Tibial artery (tissue), 4 donors: ENCODE measurements around the gene SAA1.
"Not testable (repeated sequence)": the region's sequence is repeated elsewhere in the genome, so short reads cannot be mapped to it uniquely, and the experiment has no call there.

Source experiments
- DNase-seq, 2 donors: peaks; one replicate each; pipeline ENCODE4 v3.0.0-alpha.2; 2019
- H3K27ac ChIP-seq, 2 donors: fragments of 200-600 bp; sonication (generic) in 1 of 2; 1 replicate in 1 of 2; 2 replicates in 1 of 2; pipeline ENCODE4 v1.5.1; 2018 to 2019; ENCODE audit warnings: mild to moderate bottlenecking in 1 of 2
- H3K27me3 ChIP-seq, 2 donors: fragments of 200-600 bp; sonication (generic) in 1 of 2; one replicate each; pipeline versions ENCODE4 v1.5.1 to v1.6.0; 2016 to 2019
- H3K36me3 ChIP-seq, 3 donors: fragments of 200-600 bp; sonication (generic) in 2 of 3; one replicate each; pipeline ENCODE4 v1.5.1; 2016 to 2019; ENCODE audit warnings: mild to moderate bottlenecking in 2 of 3
- H3K4me1 ChIP-seq, 4 donors: fragments of 200-600 bp; sonication (generic) in 2 of 4; 1 replicate in 3 of 4; 2 replicates in 1 of 4; pipeline ENCODE4 v1.5.1; 2016 to 2019
- H3K4me3 ChIP-seq, 2 donors: fragments of 200-600 bp; sonication (generic) in 1 of 2; 1 replicate in 1 of 2; 2 replicates in 1 of 2; pipeline ENCODE4 v1.5.1; 2018 to 2019; ENCODE audit warnings: mild to moderate bottlenecking in 2 of 2
- H3K9me3 ChIP-seq, 3 donors: fragments of 200-600 bp; sonication (generic) in 1 of 3; one replicate each; pipeline ENCODE4 v1.5.1; 2016 to 2019
- intact Hi-C: fragments of 100-400 bp; cut with DNase I; formaldehyde crosslinking; loops from one replicate; pipeline ENCODE4 v1.15.0; 2023; ENCODE audit warnings: low total_unique reads
- TF ChIP-seq, protein P1 (sequence below), 2 experiments: fragments of 200-600 bp in 1 of 2; fragments of 450-650 bp in 1 of 2; IDR thresholded peaks; one replicate each; pipeline ENCODE4 v1.5.1; 2017 to 2019; ENCODE audit warnings: antibody characterized with exemption in 2 of 2, mild to moderate bottlenecking in 1 of 2, moderate library complexity in 1 of 2

The SAA1 gene

DNA sequence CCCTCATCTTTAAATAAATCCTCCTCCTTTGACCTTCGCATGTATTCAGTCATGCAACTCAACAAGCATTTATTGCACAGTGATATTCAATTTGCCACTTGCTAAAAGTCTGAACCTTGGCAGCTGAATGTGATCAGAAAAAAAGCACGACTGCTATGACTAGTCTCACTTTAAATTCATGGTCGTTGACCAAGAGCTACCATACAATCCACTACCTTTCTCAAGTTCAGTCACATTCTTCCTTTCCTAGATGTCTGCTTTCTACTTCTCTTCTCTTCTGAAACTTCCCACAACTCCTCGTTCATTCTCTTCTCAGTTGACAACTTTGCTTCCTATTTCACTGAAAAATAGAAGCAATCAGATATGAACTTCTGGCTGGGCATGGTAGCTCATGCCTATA, 2.0 kb upstream of the SAA1 start:
- Histone ChIP-seq H3K4me3 (no peak overlapping the region), H3K27ac (no peak overlapping the region), H3K9me3 (no peaks in the 10 kb centered on the region), H3K27me3 (no peaks in the 10 kb centered on the region), H3K36me3 (no peaks in the 10 kb centered on the region), H3K4me1 (no peaks in the 10 kb centered on the region)
- TF ChIP-seq, protein P1, sequence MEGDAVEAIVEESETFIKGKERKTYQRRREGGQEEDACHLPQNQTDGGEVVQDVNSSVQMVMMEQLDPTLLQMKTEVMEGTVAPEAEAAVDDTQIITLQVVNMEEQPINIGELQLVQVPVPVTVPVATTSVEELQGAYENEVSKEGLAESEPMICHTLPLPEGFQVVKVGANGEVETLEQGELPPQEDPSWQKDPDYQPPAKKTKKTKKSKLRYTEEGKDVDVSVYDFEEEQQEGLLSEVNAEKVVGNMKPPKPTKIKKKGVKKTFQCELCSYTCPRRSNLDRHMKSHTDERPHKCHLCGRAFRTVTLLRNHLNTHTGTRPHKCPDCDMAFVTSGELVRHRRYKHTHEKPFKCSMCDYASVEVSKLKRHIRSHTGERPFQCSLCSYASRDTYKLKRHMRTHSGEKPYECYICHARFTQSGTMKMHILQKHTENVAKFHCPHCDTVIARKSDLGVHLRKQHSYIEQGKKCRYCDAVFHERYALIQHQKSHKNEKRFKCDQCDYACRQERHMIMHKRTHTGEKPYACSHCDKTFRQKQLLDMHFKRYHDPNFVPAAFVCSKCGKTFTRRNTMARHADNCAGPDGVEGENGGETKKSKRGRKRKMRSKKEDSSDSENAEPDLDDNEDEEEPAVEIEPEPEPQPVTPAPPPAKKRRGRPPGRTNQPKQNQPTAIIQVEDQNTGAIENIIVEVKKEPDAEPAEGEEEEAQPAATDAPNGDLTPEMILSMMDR (IDR thresholded peaks at IDR 0.05): no peak
- DNase-seq: no peak
- intact Hi-C loops: no loop called here

DNA sequence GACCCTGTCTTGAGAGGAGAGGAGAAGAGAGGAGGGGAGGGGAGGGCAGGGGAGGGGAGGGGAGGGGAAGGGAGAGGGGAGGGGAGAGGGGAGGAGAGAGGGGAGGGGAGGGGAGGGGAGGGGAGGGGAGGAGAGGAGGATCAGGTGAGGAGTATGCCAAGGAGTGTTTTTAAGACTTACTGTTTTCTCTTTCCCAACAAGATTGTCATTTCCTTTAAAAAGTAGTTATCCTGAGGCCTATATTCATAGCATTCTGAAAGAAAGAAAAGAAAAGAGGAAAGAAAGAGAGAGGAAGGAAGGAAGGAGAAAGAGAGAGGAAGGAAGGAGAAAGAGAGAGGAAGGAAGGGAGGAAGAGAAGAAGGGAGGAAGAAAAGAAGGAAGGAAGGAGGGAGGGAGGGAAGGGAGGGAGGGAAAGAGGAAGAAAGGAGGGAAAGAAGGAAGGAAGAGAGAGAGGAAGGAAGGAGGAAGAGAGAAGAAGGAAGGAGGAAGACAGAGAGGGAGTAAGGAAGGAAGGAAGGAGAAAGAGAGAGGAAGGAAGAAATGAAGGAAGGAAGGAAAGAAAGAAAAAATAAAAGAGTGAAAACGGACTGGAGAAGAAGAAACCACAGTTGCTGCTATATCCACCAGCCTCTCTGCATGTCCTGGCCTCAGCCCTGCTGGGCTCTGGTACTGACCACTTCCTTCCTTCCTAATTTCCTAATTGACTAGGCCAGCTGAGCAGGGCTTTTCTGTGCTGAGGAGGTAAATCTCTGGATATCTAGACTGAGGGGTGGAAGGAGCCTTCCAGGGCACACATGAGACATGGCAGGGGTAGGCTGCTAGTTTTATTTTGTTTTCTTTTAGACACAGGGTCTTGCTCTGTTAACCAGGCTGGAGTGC, 1.1 kb upstream of the SAA1 start:
- Histone ChIP-seq H3K4me3 (no peak overlapping the region), H3K27me3 (no peaks in the 10 kb centered on the region), H3K36me3 (no peaks in the 10 kb centered on the region), H3K9me3 (no peaks in the 10 kb centered on the region), H3K27ac (no peak overlapping the region), H3K4me1 (no peaks in the 10 kb centered on the region)
- intact Hi-C loops: no loop called here
- TF ChIP-seq, protein P1 (IDR thresholded peaks at IDR 0.05): no peak
- DNase-seq: no peak

DNA sequence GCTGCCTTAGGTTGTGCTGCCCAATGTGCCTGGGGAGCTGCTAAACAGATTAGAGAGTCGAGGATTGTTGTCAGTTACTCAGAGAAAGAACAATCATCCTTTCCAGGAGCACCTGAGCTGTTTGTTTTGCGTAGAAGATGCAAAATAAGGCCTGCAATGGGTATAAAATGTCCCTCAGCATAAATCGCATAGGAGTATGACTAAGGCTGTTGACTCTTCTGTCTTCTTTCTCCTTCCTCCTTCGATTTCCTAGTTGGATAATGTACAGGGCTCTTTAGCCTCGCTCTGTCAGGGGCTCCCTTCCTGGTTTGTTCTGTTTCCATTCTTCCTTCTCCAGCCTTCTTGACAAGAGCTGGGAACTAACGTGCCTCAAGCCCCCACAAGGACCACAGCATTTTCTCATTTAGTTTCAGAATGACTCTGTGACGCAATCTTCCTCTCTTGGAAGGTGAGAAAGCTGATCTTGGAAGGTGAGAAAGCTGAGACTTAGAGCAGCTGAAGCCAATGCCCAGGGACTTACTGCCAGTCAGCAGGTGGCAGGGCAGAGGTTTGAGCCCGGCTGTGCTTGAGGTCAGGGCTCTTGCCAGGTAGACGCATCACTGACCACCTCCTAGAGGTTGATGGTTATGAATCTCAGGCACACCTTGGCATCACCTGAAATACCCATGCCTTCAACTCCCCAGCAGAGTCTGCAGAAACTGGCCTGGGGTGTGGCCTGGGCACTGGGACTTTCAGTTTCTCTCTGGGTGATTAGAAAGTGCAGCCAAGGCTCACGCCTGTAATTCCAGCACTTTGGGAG, 1.5 kb downstream of the SAA1 start:
- H3K4me1 ChIP-seq, H3K27me3 ChIP-seq, intact Hi-C loops, DNase-seq, H3K27ac ChIP-seq, H3K9me3 ChIP-seq, H3K4me3 ChIP-seq: not testable (repeated sequence)
- peaks cover 0 to 13% (median 10%) of the 10 kb centered on the region in 3 donors for H3K36me3 ChIP-seq

DNA sequence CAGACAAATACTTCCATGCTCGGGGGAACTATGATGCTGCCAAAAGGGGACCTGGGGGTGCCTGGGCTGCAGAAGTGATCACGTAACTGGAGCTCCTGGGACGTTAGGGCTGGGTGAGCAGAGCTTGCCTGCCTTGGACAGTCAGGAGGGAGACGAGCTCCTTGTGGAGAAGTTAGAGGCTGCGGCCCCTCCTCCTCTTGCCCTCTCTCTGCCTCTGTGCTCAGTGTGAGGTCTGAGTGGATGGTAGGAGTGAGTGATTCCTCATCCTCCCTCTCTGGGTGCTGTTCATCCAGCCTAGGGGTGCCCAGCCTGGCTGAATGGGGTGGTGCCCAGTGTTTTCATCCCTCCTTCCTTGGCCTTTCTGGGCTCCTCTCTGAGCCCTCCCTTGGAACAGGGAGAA, 3.2 kb downstream of the SAA1 start:
- H3K4me1 ChIP-seq, H3K27ac ChIP-seq, H3K9me3 ChIP-seq, DNase-seq, intact Hi-C loops, H3K27me3 ChIP-seq, H3K4me3 ChIP-seq: not testable (repeated sequence)
- H3K36me3 ChIP-seq: peaks cover 0 to 20% (median 10%) of the 10 kb centered on the region in 3 donors

DNA sequence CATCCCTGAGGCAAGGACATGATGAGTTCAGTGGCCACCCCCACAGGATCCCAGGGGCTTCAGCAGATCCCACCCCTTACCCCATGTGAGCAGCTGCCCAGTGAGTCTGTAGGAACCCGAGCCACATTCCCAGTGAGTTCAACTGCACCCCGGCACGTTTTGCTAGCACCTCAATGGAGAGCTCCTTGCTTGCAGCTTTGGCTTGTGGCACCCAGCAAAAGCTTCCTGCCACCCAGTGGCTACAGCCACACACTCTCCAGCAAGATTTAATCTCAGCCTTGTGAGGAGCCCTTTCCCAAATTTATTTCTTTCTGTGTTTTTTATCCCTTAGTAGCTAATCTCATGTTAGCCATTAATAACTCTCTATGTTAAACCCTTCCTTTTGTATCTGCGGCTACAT, 4.0 kb downstream of the SAA1 start:
- Histone ChIP-seq H3K27me3 (no peaks in the 10 kb centered on the region), H3K9me3 (no peaks in the 10 kb centered on the region), H3K27ac (no peak overlapping the region), H3K36me3 (peaks cover 0 to 22% (median 10%) of the 10 kb centered on the region in 3 donors), H3K4me3 (no peak overlapping the region), H3K4me1 (no peaks in the 10 kb centered on the region)
- DNase-seq: no peak
- TF ChIP-seq, protein P1 (IDR thresholded peaks at IDR 0.05): no peak
- intact Hi-C loops: no loop called here

DNA sequence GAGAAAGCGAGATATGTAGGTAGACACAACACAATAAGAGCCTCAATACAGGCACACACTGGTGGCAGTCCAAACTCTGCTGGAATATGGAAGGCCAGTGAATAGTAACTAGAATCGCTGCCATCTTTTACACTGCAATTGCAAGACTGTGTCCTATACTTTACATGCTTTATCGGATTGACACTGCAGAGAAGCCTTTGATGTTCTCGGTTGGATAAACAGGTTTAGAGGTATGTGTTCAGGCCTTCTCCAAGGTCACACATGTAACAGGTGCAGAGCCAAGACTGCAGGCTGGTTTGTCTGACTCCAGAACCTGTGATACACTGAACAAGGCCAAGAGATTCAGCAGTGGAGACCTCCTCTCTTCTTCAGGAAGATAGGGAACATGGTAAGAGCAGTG, 5.1 kb downstream of the SAA1 start:
- no peaks in the 10 kb centered on the region for H3K9me3 ChIP-seq
- H3K4me1 ChIP-seq: no peaks in the 10 kb centered on the region
- intact Hi-C loops: no loop called here
- TF ChIP-seq, protein P1 (IDR thresholded peaks at IDR 0.05): no peak
- no peak overlapping the region for H3K4me3 ChIP-seq
- peaks cover 0 to 31% (median 10%) of the 10 kb centered on the region in 3 donors for H3K36me3 ChIP-seq
- no peaks in the 10 kb centered on the region for H3K27me3 ChIP-seq
- no peak for DNase-seq
- no peak overlapping the region for H3K27ac ChIP-seq
